Motor neuron (in vitro differentiated cells): ENCODE results near the gene STARD6. TPM values are rescaled to one million over a fixed set of nuclear protein-coding genes. Genes with fewer than 3 reads are reported as not detected.
A peak's percentile ranks its signal among the peaks of the same experiment; 100 is the strongest.
"Not testable (repeated sequence)": the region's sequence is repeated elsewhere in the genome, so short reads cannot be mapped to it uniquely, and the experiment has no call there.

ENCODE experiments used
- ATAC-seq, 8 experiments: fragments of 200-7000 bp; cut with Tn5 transposase; replicated peaks in 6 of 8; 2 replicates each; pipeline ENCODE4 v1.8.0; 2021; ENCODE audit warnings: mild to moderate bottlenecking in 8 of 8, moderate library complexity in 8 of 8
- H3K27ac ChIP-seq, 2 donors: fragments of 250-450 bp; sonication (Bioruptor Pico); 2 replicates each; pipeline ENCODE4 v1.9.0; 2021; ENCODE audit warnings: antibody characterized with exemption in 2 of 2, mild to moderate bottlenecking in 2 of 2, moderate library complexity in 1 of 2
- H3K4me1 ChIP-seq, 2 donors: fragments of 250-450 bp; sonication (Bioruptor Pico); replicated peaks in 1 of 2; 2 replicates each; pipeline ENCODE4 v1.6.1; 2021; ENCODE audit warnings: antibody characterized with exemption in 2 of 2, mild to moderate bottlenecking in 2 of 2, moderate library complexity in 1 of 2
- H3K4me3 ChIP-seq, 5 donors: fragments of 250-450 bp; sonication (Bioruptor Pico); 2 replicates each; pipeline ENCODE4 v1.9.0; 2021; ENCODE audit warnings: antibody characterized with exemption in 5 of 5, mild to moderate bottlenecking in 5 of 5, moderate library complexity in 4 of 5
- WGBS, 10 experiments: fragments of 450-650 bp; shearing (Covaris generic); methylation state at CpG; one replicate each; pipeline ENCODE4 v1.0.0; 2022; 5-methylcytosine and 5-hydroxymethylcytosine counted together
- in situ Hi-C, 9 experiments: fragments of 400-800 bp; cut with MboI; loops; one replicate each; pipeline ENCODE4 v1.15.0; 2021; ENCODE audit warnings: low sequenced_read_pairs in 9 of 9, low pct_unique_long_range_greater_than_20kb in 2 of 9; ENCODE audit not compliant: unreplicated experiment in 9 of 9
- total RNA-seq, 8 experiments: library from RNA; unstranded; fragments of 300-600 nt; gene quantifications; 2 replicates each; pipeline versions ENCODE4 v1.2.3 to v1.2.4, GENCODE V29; 2022

The STARD6 gene
- total RNA-seq, 8 experiments from 2014 or later, result 0.05 to 0.82 (median 0.64) TPM; not detected in 3

GRCh38 chr18:54327818-54328217 lies 29.8 kb downstream of the STARD6 start:
- no peaks in the 10 kb centered on the region for H3K4me1 ChIP-seq
- in situ Hi-C loops, result no loop called here
- H3K4me3 ChIP-seq, result no peak overlapping the region
- no peak overlapping the region for H3K27ac ChIP-seq
- peak in 2 of 8 experiments; percentile 43 to 45 for ATAC-seq
- 22 to 100% (median 86%) methylated on average over 1 to 4 of the region's 4 CpGs for WGBS, 10 experiments

- Histone ChIP-seq H3K4me3 (no peak overlapping the region), H3K27ac (no peak overlapping the region), H3K4me1 (peaks cover 0 to 2% of the 10 kb centered on the region in 2 donors)
- no peak for ATAC-seq
- in situ Hi-C loops, result no loop called here
- 75 to 100% (median 95%) methylated on average over 2 of the region's 2 CpGs; no CpG with 5 or more reads in 6 of the 10 experiments for WGBS, 10 experiments
Measured at GRCh38 chr18:54323970-54324369, 33.7 kb downstream of the STARD6 start.

GRCh38 chr18:54323561-54323960 lies 34.1 kb downstream of the STARD6 start:
- H3K27ac ChIP-seq, result no peak overlapping the region
- in situ Hi-C loops, result no loop called here
- H3K4me3 ChIP-seq, result no peak overlapping the region
- H3K4me1 ChIP-seq, result peaks cover 0 to 5% of the 10 kb centered on the region in 2 donors
- ATAC-seq, result no peak

GRCh38 chr18:54316071-54316820 lies 41.4 kb downstream of the STARD6 start:
- H3K27ac ChIP-seq, result no peak overlapping the region
- peaks cover 0 to 5% of the 10 kb centered on the region in 2 donors for H3K4me1 ChIP-seq
- in situ Hi-C loops, result no loop called here
- no peak overlapping the region for H3K4me3 ChIP-seq
- no peak for ATAC-seq

GRCh38 chr18:54309564-54309963 lies 48.1 kb downstream of the STARD6 start:
- in situ Hi-C loops, H3K4me1 ChIP-seq, H3K4me3 ChIP-seq, H3K27ac ChIP-seq, ATAC-seq: not testable (repeated sequence)
- 40 to 83% (median 66%) methylated on average over 3 to 5 of the region's 8 CpGs; no CpG with 5 or more reads in 6 of the 10 experiments for WGBS, 10 experiments

- Histone ChIP-seq H3K27ac (no peak overlapping the region), H3K4me1 (no peaks in the 10 kb centered on the region), H3K4me3 (no peak overlapping the region)
- no peak for ATAC-seq
- in situ Hi-C loops, result no loop called here
Measured at GRCh38 chr18:54303408-54303807, 54.2 kb downstream of the STARD6 start.

GRCh38 chr18:54298991-54299390 lies 58.7 kb downstream of the STARD6 start:
- H3K4me1 ChIP-seq, H3K27ac ChIP-seq, in situ Hi-C loops, H3K4me3 ChIP-seq, ATAC-seq: not testable (repeated sequence)
- WGBS, 10 experiments, result 0 to 96% (median 86%) methylated on average over 1 to 8 of the region's 8 CpGs; no CpG with 5 or more reads in 4 of the 10 experiments

GRCh38 chr18:54296062-54296461 lies 61.6 kb downstream of the STARD6 start:
- Histone ChIP-seq H3K4me1 (no peaks in the 10 kb centered on the region), H3K27ac (no peak overlapping the region), H3K4me3 (no peak overlapping the region)
- ATAC-seq, result no peak
- in situ Hi-C loops, result no loop called here
- 39 to 100% (median 94%) methylated on average over 2 of the region's 2 CpGs; no CpG with 5 or more reads in 1 of the 10 experiments for WGBS, 10 experiments

GRCh38 chr18:54294274-54294673 lies 63.4 kb downstream of the STARD6 start:
- ATAC-seq, result no peak
- no peak overlapping the region for H3K4me3 ChIP-seq
- WGBS, 10 experiments, result 80 to 100% (median 94%) methylated on average over 2 to 4 of the region's 4 CpGs
- H3K27ac ChIP-seq, result no peak overlapping the region
- in situ Hi-C loops, result no loop called here
- H3K4me1 ChIP-seq, result no peaks in the 10 kb centered on the region

- Histone ChIP-seq H3K4me1 (no peaks in the 10 kb centered on the region), H3K27ac (no peak overlapping the region), H3K4me3 (no peak overlapping the region)
- 34 to 92% (median 77%) methylated on average over 3 to 7 of the region's 8 CpGs; no CpG with 5 or more reads in 1 of the 10 experiments for WGBS, 10 experiments
- ATAC-seq, result peak in 3 of 8 experiments; percentile 39 to 93 (median 81)
- in situ Hi-C loops, result no loop called here
Measured at GRCh38 chr18:54284981-54285785, 72.5 kb downstream of the STARD6 start.

GRCh38 chr18:54284535-54284934 lies 73.1 kb downstream of the STARD6 start:
- H3K4me3 ChIP-seq, result no peak overlapping the region
- H3K4me1 ChIP-seq, result no peaks in the 10 kb centered on the region
- in situ Hi-C loops, result no loop called here
- no peak overlapping the region for H3K27ac ChIP-seq
- 74 to 100% (median 100%) methylated on average over 1 to 3 of the region's 3 CpGs; no CpG with 5 or more reads in 2 of the 10 experiments for WGBS, 10 experiments
- no peak for ATAC-seq

GRCh38 chr18:54280220-54280569 lies 77.5 kb downstream of the STARD6 start:
- peak in 3 of 8 experiments; percentile 40 to 90 (median 69) for ATAC-seq
- no peak overlapping the region for H3K27ac ChIP-seq

GRCh38 chr18:54279477-54280219 lies 78.0 kb downstream of the STARD6 start:
- no peaks in the 10 kb centered on the region for H3K4me1 ChIP-seq
- WGBS, 10 experiments, result 60 to 100% (median 95%) methylated on average over 1 to 5 of the region's 5 CpGs; no CpG with 5 or more reads in 1 of the 10 experiments
- peak in 2 of 8 experiments; percentile 50 to 63 for ATAC-seq
- no peak overlapping the region for H3K4me3 ChIP-seq
- in situ Hi-C loops, result no loop called here
- no peak overlapping the region for H3K27ac ChIP-seq

More at GRCh38 chr18:54280220-54280569, 77.5 kb downstream of the STARD6 start:
- no peaks in the 10 kb centered on the region for H3K4me1 ChIP-seq
- H3K4me3 ChIP-seq, result no peak overlapping the region
- in situ Hi-C loops, result no loop called here
